A204.1 (cell line): Measurements from ENCODE around the gene ITGB2.

ENCODE experiments used
- FAIRE-seq: peaks from 2 replicates; lab custom pipeline; 2012; peaks lifted over from hg19 to GRCh38; lab: Jason Lieb, UNC

Gene ITGB2

DNA sequence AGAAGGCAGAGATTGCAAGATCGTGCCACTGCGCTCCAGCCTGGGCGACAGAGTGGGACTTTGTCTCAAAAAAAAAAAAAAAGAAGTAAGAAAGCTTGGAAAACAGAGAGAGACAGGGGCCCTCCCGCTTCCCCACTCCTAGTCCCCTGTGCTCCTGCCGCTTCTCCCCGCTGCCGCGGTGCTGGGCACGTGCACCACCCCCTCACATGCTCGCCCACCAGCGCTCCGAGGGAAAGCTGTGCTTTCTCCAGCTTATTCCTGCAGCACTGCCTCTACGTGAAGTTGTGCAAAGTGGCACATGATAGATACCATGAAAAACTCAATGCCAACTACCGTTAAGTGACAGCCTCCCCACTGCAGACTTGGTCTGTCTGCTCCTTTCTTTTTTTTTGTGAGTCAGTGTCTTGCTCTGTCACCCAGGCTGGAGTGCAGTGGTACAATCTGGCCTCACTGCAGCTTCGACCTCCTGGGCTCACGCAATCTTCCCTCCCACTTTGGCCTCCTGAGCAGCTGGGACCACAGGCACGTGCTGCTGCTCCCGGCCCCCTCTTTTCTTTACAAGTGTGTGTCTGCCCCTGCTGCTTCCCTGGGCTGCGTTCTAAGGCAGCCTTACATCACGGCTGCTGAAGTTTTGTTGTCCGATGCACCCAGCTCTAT lies 34.6 kb upstream of the ITGB2 start:
- FAIRE-seq: no peak

DNA sequence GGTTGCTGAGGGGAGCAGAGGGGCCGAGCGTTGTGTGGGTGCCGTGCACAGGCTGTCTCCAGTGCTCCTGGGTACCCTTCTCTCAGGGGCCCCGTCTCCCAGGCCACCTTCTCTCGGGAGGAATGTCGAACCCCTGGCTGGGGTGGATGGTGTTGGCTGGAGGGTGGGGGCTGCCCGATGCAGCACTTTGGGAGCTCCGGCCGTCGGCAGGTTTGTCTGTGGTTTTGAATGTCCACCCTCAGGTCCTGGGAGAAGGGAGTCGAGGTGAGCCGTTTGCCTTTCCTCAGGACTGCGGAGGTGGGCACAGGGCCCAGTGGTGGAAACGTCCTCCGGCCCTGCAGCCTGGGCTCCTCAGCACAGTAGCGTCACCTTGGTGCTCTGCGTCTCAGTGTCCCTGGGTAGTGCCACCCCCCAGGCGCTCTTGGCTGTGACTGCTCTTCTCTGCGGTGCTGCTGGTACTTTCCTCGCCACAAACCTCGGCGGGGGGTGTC lies 33.6 kb upstream of the ITGB2 start:
- no peak for FAIRE-seq

DNA sequence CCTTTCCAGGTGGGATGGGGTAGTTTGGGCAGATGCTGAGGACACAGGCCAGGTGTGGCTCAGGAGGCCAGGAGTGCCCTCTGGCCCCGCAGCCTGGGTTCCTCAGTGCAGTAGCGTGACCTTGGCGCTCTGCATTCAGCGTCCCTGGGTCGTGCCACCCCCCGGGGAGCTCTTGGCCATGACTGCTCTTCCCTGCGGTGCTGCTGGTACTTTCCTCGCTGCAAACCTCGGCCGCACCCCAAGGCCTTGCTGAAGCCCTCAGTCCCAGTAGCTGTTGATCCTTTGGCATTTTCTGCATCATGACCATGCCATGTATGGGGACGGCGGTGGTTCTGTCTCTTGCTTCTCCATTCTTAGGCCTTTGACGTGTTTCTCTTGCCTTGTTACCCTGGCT lies 32.9 kb upstream of the ITGB2 start:
- FAIRE-seq: no peak

GRCh38 chr21:44952929-44953627 lies 32.4 kb upstream of the ITGB2 start:
- no peak for FAIRE-seq

GRCh38 chr21:44952116-44952928 lies 31.6 kb upstream of the ITGB2 start:
- no peak for FAIRE-seq

- FAIRE-seq: no peak
Observed at GRCh38 chr21:44951186-44951915, 30.7 kb upstream of the ITGB2 start.

DNA sequence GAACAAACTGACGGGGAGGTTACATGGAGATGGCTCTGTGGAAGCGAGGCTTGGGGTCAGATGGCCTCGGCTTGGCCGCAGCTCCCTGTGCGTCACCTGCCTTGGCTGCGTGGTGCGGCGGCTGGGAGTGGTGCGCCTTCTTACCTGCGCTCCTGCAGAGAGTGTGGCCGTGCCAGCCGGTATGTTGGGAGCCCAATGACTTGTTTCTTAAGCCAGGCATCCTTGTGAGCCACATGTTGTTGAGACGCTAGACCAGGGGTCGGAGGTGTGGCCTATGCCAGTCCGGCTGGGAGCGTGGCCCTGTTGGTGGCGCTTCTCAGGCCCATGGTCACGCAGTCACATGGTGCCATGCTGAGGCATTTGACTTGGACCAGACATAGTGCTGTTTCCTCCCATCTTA lies 29.7 kb upstream of the ITGB2 start:
- no peak for FAIRE-seq

- FAIRE-seq: no peak
Observed at GRCh38 chr21:44949779-44950198, 29.1 kb upstream of the ITGB2 start.

DNA sequence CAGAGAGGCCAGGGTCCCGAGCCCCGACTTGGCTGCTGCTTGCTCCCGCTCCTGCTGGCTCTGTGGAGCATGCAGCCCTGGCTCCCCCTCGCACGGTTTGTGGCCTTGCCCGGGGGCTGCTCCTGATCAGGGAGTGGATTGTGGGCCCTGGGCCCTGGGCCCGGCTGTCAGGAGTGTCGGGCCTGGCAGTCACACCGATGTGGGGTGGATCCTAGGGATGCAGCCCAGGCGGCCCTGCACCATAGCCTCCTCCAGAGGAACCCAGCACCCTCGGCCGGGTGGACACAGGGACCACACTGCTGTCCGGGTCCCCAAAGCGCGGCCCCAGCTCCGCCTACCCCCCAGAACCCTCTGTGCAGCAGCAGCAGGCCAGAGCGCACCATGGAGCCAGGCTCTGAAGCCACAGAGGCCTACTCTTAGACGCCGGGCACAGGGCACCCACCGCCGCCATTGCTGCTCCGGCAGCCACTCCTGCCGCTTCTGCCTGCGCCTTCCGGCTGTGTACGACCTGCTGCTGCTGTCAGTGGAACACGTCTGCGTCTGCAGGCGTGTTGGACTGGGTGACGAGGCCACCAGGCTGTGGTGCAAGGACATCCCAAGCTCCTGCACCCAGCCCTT lies 28.6 kb upstream of the ITGB2 start:
- no peak for FAIRE-seq

DNA sequence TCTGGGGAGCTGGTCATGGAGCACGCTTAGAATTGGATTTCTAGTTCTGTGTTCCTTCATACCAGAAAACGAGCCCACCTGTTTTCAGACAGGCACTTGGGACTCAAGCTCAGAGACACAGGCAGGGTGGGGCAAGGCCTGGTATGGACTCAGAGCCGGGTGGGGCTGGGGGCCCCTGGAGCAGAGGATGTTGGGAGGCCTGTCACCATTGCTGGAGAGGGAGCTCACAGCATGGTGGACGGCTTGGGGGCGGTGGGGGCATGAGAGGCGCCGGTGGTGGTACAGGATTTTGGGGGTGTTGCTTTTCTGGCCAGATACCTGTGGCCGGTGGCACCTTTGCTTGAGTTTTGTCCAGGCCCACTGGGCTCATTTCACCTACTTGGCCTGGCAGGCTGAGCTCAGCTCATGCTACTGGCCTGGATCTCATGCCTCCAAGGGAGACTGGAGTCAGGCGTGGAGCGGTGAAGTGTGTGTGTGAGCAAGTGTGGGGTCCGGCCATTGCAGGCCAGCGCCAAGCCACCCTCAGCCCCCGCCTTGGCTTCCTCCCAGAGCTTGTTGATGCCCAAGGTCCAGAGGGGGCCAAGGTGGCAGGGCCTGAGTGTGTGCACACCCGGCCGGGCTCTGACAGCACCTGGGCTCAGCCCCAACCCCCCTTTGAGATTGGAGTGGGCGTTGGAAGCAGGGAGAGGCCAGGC lies 27.9 kb upstream of the ITGB2 start:
- FAIRE-seq: no peak

DNA sequence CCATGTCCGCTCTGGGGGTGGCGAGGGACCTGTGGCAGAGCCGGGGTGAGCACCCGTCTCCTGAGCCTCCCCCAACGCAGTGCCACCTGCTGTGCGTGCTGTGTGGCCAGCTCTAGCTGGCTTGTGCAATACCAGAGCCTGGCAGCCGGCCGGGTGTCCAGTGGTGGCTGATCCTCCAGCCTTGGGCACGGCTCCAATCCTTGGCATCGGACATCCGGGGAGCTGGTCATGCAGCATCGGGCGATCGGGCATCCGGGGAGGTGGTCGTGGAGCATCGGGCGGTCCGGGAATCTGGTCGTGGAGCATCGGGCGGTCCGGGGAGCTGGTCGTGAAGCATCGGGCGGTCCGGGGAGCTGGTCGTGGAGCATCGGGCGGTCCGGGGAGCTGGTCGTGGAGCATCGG lies 27.2 kb upstream of the ITGB2 start:
- no peak for FAIRE-seq

DNA sequence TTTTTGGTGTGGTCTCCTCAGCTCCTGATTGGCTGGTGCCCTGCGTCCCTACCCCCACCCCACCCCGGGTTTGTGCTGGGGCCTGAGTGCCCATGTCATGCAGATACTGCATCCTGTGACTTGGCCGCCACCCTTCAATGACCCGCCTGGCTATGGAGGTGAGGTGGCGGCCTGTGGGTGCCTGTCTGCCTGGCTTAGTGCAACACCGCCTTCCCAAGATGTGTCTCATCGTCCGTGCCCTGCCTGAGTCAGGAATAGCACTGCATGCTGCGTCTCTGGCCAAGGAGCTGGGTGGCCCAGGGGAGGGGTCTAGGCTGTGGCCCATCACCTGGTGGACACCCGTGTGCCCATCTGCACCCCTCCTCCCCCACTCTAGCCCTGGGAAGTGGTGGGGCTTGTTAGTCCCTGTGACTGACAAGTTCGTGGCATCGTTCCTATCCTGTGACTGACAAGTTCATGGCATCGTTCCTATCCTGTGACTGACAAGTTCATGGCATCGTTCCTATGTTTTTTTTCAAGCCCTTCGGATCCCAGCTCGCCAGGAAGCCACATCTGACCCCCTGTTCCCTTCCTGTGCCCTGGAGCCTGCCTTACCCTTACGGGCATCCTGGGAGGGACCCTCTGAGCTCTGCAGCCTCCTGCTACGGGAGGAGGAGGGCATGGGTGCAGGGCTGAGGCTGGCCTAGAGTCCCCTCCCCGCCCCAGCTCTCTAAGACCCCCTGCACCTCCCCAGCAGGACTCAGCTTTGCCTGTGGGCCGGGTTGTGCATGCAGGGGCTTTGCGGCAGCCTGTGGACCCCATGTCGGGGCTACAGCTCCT lies 26.6 kb upstream of the ITGB2 start:
- FAIRE-seq: no peak

DNA sequence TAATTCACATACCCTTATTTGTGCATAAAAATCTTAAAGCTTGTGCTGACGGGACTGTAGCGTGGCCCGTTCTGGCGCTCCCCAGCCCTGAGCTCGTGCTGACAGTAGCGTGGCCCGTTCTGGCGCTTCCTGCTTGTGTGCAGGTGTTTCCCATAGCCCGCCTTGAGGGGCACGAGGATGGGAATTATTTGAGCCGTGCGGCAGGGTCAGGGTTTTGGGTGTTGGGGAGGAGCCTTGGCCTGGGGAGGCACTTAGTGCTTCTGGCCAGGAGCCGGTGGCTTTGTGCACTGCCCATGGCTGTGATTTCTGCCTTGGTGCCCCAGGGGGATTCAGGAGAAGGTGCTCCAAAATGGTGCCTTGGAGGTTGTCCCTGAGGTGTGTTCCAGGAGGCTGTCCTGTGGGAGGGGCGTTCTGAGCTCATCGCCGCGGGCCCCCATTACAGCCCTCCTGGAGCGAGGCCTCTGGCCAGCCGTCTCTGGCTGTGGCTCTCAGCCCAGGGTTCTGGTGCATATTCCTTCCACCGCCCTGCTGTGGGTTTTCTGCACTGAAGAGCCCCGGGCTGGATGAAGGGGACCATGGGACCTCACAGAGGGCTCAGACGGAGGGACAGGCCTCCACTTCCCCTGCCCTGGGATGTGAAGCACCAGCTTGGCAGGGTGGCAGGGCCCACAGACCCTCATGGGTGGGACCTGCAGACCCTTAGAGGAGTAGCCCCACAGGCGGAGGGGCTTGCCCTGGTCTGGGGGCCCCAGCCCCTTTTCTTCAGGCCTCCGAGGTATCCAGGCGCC lies 25.7 kb upstream of the ITGB2 start:
- no peak for FAIRE-seq

DNA sequence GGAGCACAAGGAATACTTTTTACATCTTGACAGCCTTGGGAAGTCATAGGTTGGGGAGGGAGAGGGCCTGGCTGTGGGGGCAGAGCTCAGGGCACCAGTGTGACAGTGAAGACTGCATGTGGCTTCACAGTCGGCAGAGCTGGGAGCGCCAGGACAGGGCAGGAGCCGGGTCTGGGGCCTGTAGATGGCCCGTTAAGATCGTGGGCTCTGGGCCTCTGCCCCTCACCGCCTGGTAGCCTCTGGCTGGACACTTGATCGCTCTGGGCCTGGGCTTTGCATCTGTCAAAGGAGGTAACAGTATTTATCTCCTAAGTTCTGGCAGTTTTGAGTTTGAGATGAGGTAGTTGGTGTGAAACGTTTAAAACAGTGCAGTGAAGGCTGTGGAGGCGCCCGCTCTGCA lies 23.9 kb upstream of the ITGB2 start:
- FAIRE-seq: no peak

GRCh38 chr21:44943686-44944550 lies 23.2 kb upstream of the ITGB2 start:
- FAIRE-seq: no peak

DNA sequence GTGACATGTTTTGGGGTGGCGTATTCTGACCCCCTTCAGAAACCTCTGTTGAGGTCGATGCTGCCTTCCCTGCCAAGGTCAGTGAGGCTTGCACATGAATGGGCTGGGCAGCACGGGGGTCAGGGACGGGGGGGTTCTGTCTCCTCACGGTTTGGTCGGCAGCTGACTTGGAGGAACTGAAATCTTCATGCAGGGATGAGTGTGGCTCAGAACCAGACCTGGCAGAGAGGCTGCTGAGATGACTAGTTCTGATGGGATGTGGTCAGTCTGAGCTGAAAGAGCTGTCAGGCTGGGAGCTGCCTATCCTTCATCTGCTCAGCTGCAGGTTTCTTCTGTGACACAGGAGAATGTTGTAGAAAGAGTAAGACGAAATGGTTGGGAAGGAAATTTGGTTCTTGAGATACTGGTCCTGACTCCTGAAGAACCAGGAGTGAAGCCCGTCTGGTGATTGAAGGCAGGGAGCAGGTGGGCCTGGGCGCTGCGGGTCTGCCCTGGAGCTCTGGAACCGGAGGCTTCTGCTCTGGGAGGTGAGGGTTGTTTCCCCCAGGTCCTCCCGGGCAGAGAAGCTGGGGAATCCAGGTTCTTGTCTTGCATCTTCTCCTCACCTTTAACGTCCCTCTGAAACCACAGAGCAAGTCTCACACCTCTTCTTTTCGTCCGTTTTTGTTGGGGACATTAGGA lies 22.4 kb upstream of the ITGB2 start:
- FAIRE-seq: no peak

DNA sequence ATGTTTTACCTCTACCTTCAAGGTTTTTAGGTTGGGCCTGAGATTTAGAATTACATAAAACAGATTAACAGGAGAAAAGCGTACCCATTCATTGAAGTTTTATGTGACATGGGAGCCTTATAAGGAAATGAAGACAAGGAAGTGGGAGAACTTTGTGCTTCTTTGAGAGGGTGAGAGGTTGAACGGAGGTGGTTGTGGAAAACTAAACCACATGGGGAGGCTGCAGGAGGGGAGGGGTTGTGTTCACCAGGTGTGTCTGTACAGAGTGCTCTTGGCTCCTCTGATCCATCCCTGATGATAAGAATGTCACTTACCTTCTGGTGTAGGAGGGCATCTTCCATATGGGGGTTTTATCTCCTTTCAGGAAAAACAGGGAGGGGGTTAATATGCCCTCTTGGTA lies 21.9 kb upstream of the ITGB2 start:
- no peak for FAIRE-seq

DNA sequence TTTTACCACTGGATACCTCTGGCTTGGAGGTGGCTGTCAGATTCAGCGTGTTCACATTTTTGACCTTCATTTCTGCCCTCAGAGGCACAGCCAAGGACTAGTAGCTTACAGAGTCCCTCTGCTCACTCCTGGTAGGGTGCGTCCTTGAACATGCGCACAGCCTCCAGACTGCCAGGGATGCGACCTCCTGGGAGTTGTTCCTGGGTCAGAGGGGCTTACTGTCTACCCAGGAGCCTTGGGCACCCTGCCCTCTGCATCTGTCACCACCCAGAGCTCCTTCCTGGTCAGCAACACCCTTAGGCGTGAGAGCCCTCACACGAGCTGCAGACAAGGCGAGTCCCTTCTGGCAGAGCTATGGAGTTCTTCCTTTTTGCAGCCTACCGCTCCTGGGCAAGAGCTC lies 20.9 kb upstream of the ITGB2 start:
- no peak for FAIRE-seq
